ENCODE data around the gene LSM14B.
"Not testable (repeated sequence)": the region's sequence is repeated elsewhere in the genome, so short reads cannot be mapped to it uniquely, and the experiment has no call there.

LSM14B gene

GRCh38 chr20:62083312-62083711 is 39.0 kb upstream of the LSM14B start:
- Histone ChIP-seq H3K36me3 (ENCODE audit: control insufficient read depth, insufficient read depth, low read length) (no peaks in the 10 kb centered on the region), H3K27me3 (ENCODE audit: control insufficient read depth, insufficient read depth, low read length) (no peaks in the 10 kb centered on the region), H3K4me1 (no peaks in the 10 kb centered on the region), H3K9ac (no peak overlapping the region), H3K79me2 (no peaks in the 10 kb centered on the region), H3K27ac (no peak overlapping the region), H2AFZ (no peak overlapping the region), H3K9me3 (ENCODE audit: control insufficient read depth, low read length) (no peaks in the 10 kb centered on the region), H3K4me3 (ENCODE audit: low read depth, low read length) (no peak overlapping the region), H3K4me2 (ENCODE audit: low read length) (no peak overlapping the region)
- no peak for TF ChIP-seq CTCF (IDR thresholded peaks at IDR 0.05)

GRCh38 chr20:62084224-62084623 is 38.1 kb upstream of the LSM14B start:
- H2AFZ ChIP-seq; H3K27me3 ChIP-seq (ENCODE audit: control insufficient read depth, insufficient read depth, low read length); H3K9ac ChIP-seq; H3K4me1 ChIP-seq; H3K4me3 ChIP-seq (ENCODE audit: low read depth, low read length); H3K27ac ChIP-seq; H3K36me3 ChIP-seq (ENCODE audit: control insufficient read depth, insufficient read depth, low read length); H3K4me2 ChIP-seq (ENCODE audit: low read length); H3K9me3 ChIP-seq (ENCODE audit: control insufficient read depth, low read length); H3K79me2 ChIP-seq: not testable (repeated sequence)

- TF ChIP-seq CTCF (IDR thresholded peaks at IDR 0.05), result no peak
- Histone ChIP-seq H3K36me3 (ENCODE audit: control insufficient read depth, insufficient read depth, low read length) (no peaks in the 10 kb centered on the region), H3K79me2 (no peaks in the 10 kb centered on the region), H3K4me2 (ENCODE audit: low read length) (no peak overlapping the region), H3K4me1 (no peaks in the 10 kb centered on the region), H3K27me3 (ENCODE audit: control insufficient read depth, insufficient read depth, low read length) (no peaks in the 10 kb centered on the region), H2AFZ (no peak overlapping the region), H3K9me3 (ENCODE audit: control insufficient read depth, low read length) (no peaks in the 10 kb centered on the region), H3K4me3 (ENCODE audit: low read depth, low read length) (no peak overlapping the region), H3K9ac (no peak overlapping the region), H3K27ac (no peak overlapping the region)
Measured at GRCh38 chr20:62085206-62085605, 37.1 kb upstream of the LSM14B start.

- H2AFZ ChIP-seq, result no peak overlapping the region
- no peak overlapping the region for H3K4me2 ChIP-seq (ENCODE audit: low read length)
- H3K4me1 ChIP-seq, result no peaks in the 10 kb centered on the region
- no peaks in the 10 kb centered on the region for H3K9me3 ChIP-seq (ENCODE audit: control insufficient read depth, low read length)
- H3K4me3 ChIP-seq (ENCODE audit: low read depth, low read length), result no peak overlapping the region
- no peak overlapping the region for H3K9ac ChIP-seq
- no peak overlapping the region for H3K27ac ChIP-seq
- no peak for TF ChIP-seq CTCF (IDR thresholded peaks at IDR 0.05)
- H3K79me2 ChIP-seq, result no peaks in the 10 kb centered on the region
- no peaks in the 10 kb centered on the region for H3K27me3 ChIP-seq (ENCODE audit: control insufficient read depth, insufficient read depth, low read length)
- no peaks in the 10 kb centered on the region for H3K36me3 ChIP-seq (ENCODE audit: control insufficient read depth, insufficient read depth, low read length)
Measured at GRCh38 chr20:62087227-62087626, 35.0 kb upstream of the LSM14B start.

- Histone ChIP-seq H2AFZ (no peak overlapping the region), H3K27me3 (ENCODE audit: control insufficient read depth, insufficient read depth, low read length) (no peaks in the 10 kb centered on the region), H3K4me3 (ENCODE audit: low read depth, low read length) (no peak overlapping the region), H3K27ac (no peak overlapping the region), H3K36me3 (ENCODE audit: control insufficient read depth, insufficient read depth, low read length) (no peaks in the 10 kb centered on the region), H3K79me2 (no peaks in the 10 kb centered on the region), H3K4me1 (no peaks in the 10 kb centered on the region), H3K9ac (no peak overlapping the region), H3K4me2 (ENCODE audit: low read length) (no peak overlapping the region), H3K9me3 (ENCODE audit: control insufficient read depth, low read length) (no peaks in the 10 kb centered on the region)
- TF ChIP-seq CTCF (IDR thresholded peaks at IDR 0.05), result no peak
Measured at GRCh38 chr20:62087632-62088031, 34.6 kb upstream of the LSM14B start.
